MCF 10A (cell line): ENCODE measurements around the gene CAPN3. TPM values are rescaled to one million over a fixed set of nuclear protein-coding genes. Genes with fewer than 3 reads are reported as not detected.

Experiments used
- BruUV-seq: library from RNA; stranded (reverse); fragments of 400-500 nt; replicated peaks from 2 replicates; lab custom pipeline; 2021; lab: Mats Ljungman, UMichigan
- CTCF ChIA-PET: fragments of 300-600 bp; sonication (Branson Sonifier 250); formaldehyde crosslinking; extraction: SDS; loops from one replicate; lab custom pipeline; 2021; ENCODE audit warnings: antibody characterized with exemption, inconsistent platforms; lab: Yijun Ruan, JAX
- POLR2A ChIA-PET: fragments of 300-600, 350-650 bp; sonication (Branson Sonifier 250); formaldehyde crosslinking; extraction: SDS; loops from one replicate; lab custom pipeline; 2020; ENCODE audit warnings: antibody characterized with exemption, inconsistent platforms; lab: Yijun Ruan, JAX
- DNase-seq: peaks from one replicate; pipeline ENCODE4 v3.0.0-alpha.2; 2018; ENCODE audit not compliant: unreplicated experiment
- H3K27ac Mint-ChIP-seq: one replicate; pipeline ENCODE4 v1.8.0; 2022; ENCODE audit warnings: mild to moderate bottlenecking, low read depth, mixed read lengths; ENCODE audit not compliant: unreplicated experiment
- H3K27me3 Mint-ChIP-seq: one replicate; pipeline ENCODE4 v1.8.0; 2022; ENCODE audit warnings: mixed read lengths; ENCODE audit not compliant: insufficient read depth, unreplicated experiment
- H3K36me3 Mint-ChIP-seq: one replicate; pipeline ENCODE4 v1.8.0; 2022; ENCODE audit warnings: mild to moderate bottlenecking, moderate library complexity, mixed read lengths; ENCODE audit not compliant: insufficient read depth, unreplicated experiment
- H3K4me1 Mint-ChIP-seq: one replicate; pipeline ENCODE4 v1.8.0; 2022; ENCODE audit warnings: mixed read lengths; ENCODE audit not compliant: insufficient read depth, unreplicated experiment
- H3K4me3 Mint-ChIP-seq: one replicate; pipeline ENCODE4 v1.8.0; 2022; ENCODE audit warnings: mild to moderate bottlenecking, moderate library complexity, mixed read lengths; ENCODE audit not compliant: unreplicated experiment
- H3K9me3 Mint-ChIP-seq: one replicate; pipeline ENCODE4 v1.8.0; 2022; ENCODE audit warnings: mixed read lengths; ENCODE audit not compliant: unreplicated experiment
- CTCF ChIP-seq: fragments of 200-600 bp; IDR thresholded peaks from one replicate; pipeline ENCODE4 v1.8.0; 2022; ENCODE audit warnings: antibody characterized with exemption, mild to moderate bottlenecking; ENCODE audit not compliant: unreplicated experiment
- intact Hi-C: fragments of 100-400 bp; cut with micrococcal nuclease; formaldehyde crosslinking; loops from 2 replicates; pipeline ENCODE4 v1.14.1; 2022
- total RNA-seq: library from RNA; stranded (reverse); gene quantifications from 2 replicates; pipeline ENCODE4 v1.2.3, GENCODE V29; 2022

Gene CAPN3
- total RNA-seq, 1 experiment from 2014 or later = 4.7 TPM

GRCh38 chr15:42364529-42364928, 5.2 kb downstream of the CAPN3 start:
- POLR2A ChIA-PET = interaction anchor here (0.9 kb wide), 1 partner anchor 91 kb away, joined by 3 read pairs; the partner anchor contains the start of genes GANC and TMEM87A
- DNase-seq = peak; percentile 34
- BruUV-seq = no TSS peak
- peaks cover under 1% of the 10 kb centered on the region for H3K36me3 Mint-ChIP-seq
- no peak for TF ChIP-seq CTCF
- H3K27ac Mint-ChIP-seq = no peak overlapping the region
- CTCF ChIA-PET = interaction anchor here (0.6 to 1.0 kb wide), 2 partner anchors 14 to 26 kb away, joined by 3 to 4 read pairs; no protein-coding TSS in a partner anchor
- H3K27me3 Mint-ChIP-seq = no peaks in the 10 kb centered on the region
- no peaks in the 10 kb centered on the region for H3K9me3 Mint-ChIP-seq
- H3K4me1 Mint-ChIP-seq = peaks cover 9% of the 10 kb centered on the region
- no peak overlapping the region for H3K4me3 Mint-ChIP-seq
- intact Hi-C loops = no loop called here

- H3K27ac Mint-ChIP-seq = no peak overlapping the region
- no peak overlapping the region for H3K4me3 Mint-ChIP-seq
- H3K9me3 Mint-ChIP-seq = no peaks in the 10 kb centered on the region
- BruUV-seq = no TSS peak
- H3K4me1 Mint-ChIP-seq = peaks cover 9% of the 10 kb centered on the region
- no peak for DNase-seq
- TF ChIP-seq CTCF = no peak
- no peaks in the 10 kb centered on the region for H3K36me3 Mint-ChIP-seq
- ChIA-PET CTCF (no interaction called here), POLR2A (no interaction called here)
- intact Hi-C loops = no loop called here
- no peaks in the 10 kb centered on the region for H3K27me3 Mint-ChIP-seq
Observed at GRCh38 chr15:42365921-42366550, 6.7 kb downstream of the CAPN3 start.

- BruUV-seq = no TSS peak
- POLR2A ChIA-PET = interaction anchor here (0.9 kb wide), 1 partner anchor 11 kb away, joined by 3 read pairs; no protein-coding TSS in a partner anchor
Observed at GRCh38 chr15:42367041-42367440, 7.7 kb downstream of the CAPN3 start.

More at GRCh38 chr15:42367041-42367440, 7.7 kb downstream of the CAPN3 start:
- DNase-seq = no peak
- CTCF ChIA-PET = interaction anchor here (0.7 to 1.1 kb wide), 3 partner anchors 11 to 330 kb away, joined by 3 read pairs; no protein-coding TSS in a partner anchor
- no peak overlapping the region for H3K4me3 Mint-ChIP-seq
- intact Hi-C loops = no loop called here
- H3K27ac Mint-ChIP-seq = no peak overlapping the region
- H3K27me3 Mint-ChIP-seq = no peaks in the 10 kb centered on the region
- no peaks in the 10 kb centered on the region for H3K36me3 Mint-ChIP-seq
- TF ChIP-seq CTCF = no peak
- H3K9me3 Mint-ChIP-seq = no peaks in the 10 kb centered on the region
- H3K4me1 Mint-ChIP-seq = peaks cover 9% of the 10 kb centered on the region
